GM23248 (cell line): ENCODE measurements around the gene CCL18. TPM values are rescaled to one million over a fixed set of nuclear protein-coding genes. Genes with fewer than 3 reads are reported as not detected.
"Not testable (repeated sequence)": the region's sequence is repeated elsewhere in the genome, so short reads cannot be mapped to it uniquely, and the experiment has no call there.

ENCODE experiments used
- DNase-seq: peaks from one replicate; pipeline ENCODE4 v3.0.0-alpha.2; 2015
- H2AFZ ChIP-seq: fragments of 200-600 bp; sonication (generic); 2 replicates; pipeline ENCODE4 v1.6.1; 2016; ENCODE audit warnings: antibody characterized with exemption
- H3F3A ChIP-seq: fragments of 200-600 bp; sonication (generic); 2 replicates; pipeline ENCODE4 v1.6.1; 2016; ENCODE audit warnings: mild to moderate bottlenecking, antibody characterized with exemption, mixed run types; ENCODE audit not compliant: insufficient read depth
- H3K27ac ChIP-seq: fragments of 200-600 bp; sonication (generic); 2 replicates; pipeline ENCODE4 v1.5.1; 2016; ENCODE audit warnings: mild to moderate bottlenecking
- H3K27me3 ChIP-seq: fragments of 200-600 bp; sonication (generic); replicated peaks from 2 replicates; pipeline ENCODE4 v1.6.1; 2016; ENCODE audit warnings: mild to moderate bottlenecking; ENCODE audit not compliant: insufficient read depth
- H3K36me3 ChIP-seq: fragments of 200-600 bp; sonication (generic); 2 replicates; pipeline ENCODE4 v1.6.1; 2016; ENCODE audit warnings: low read depth, mild to moderate bottlenecking
- H3K4me1 ChIP-seq: fragments of 200-600 bp; sonication (generic); 2 replicates; pipeline ENCODE4 v1.6.1; 2016; ENCODE audit warnings: mild to moderate bottlenecking; ENCODE audit not compliant: insufficient read depth
- H3K4me2 ChIP-seq: fragments of 200-600 bp; sonication (generic); one replicate; pipeline ENCODE4 v1.6.1; 2016; ENCODE audit warnings: mild to moderate bottlenecking; ENCODE audit not compliant: unreplicated experiment
- H3K4me3 ChIP-seq: fragments of 200-600 bp; sonication (generic); 2 replicates; pipeline ENCODE4 v1.5.1; 2016; ENCODE audit warnings: mild to moderate bottlenecking
- H3K79me2 ChIP-seq: fragments of 200-600 bp; sonication (generic); 2 replicates; pipeline ENCODE4 v1.6.1; 2016; ENCODE audit warnings: mild to moderate bottlenecking; ENCODE audit not compliant: insufficient read depth
- H3K9ac ChIP-seq: fragments of 200-600 bp; sonication (generic); 2 replicates; pipeline ENCODE4 v1.6.1; 2016; ENCODE audit warnings: mild to moderate bottlenecking
- H3K9me2 ChIP-seq: fragments of 200-600 bp; sonication (generic); 2 replicates; pipeline ENCODE4 v1.6.1; 2016; ENCODE audit warnings: mixed run types, mild to moderate bottlenecking, moderate library complexity; ENCODE audit not compliant: insufficient read depth
- H3K9me3 ChIP-seq: fragments of 200-600 bp; sonication (generic); one replicate; pipeline ENCODE4 v1.6.1; 2017; ENCODE audit warnings: low read depth
- H4K20me1 ChIP-seq: fragments of 200-600 bp; sonication (generic); 2 replicates; pipeline ENCODE4 v1.6.0; 2016; ENCODE audit not compliant: insufficient read depth
- EZH2 ChIP-seq: fragments of 200-600 bp; sonication (generic); IDR thresholded peaks from 2 replicates; pipeline ENCODE4 v1.6.1; 2018; ENCODE audit warnings: antibody characterized with exemption, mild to moderate bottlenecking; ENCODE audit not compliant: insufficient read depth, poor library complexity, severe bottlenecking
- EZH2phosphoT487 ChIP-seq: fragments of 200-600 bp; sonication (generic); IDR thresholded peaks from 2 replicates; pipeline ENCODE4 v1.6.1; 2018; ENCODE audit warnings: antibody characterized with exemption, moderate library complexity, mild to moderate bottlenecking, low read depth; ENCODE audit not compliant: insufficient read depth
- WGBS, 2 experiments: methylation state at CpG; one replicate each; pipeline ENCODE4 v1.1.6; 2015 to 2017; ENCODE audit warnings: low lambda C conversion rate in 2 of 2, low coverage in 1 of 2; ENCODE audit errors: missing lambda C conversion rate in 2 of 2; 5-methylcytosine and 5-hydroxymethylcytosine counted together
- in situ Hi-C: fragments of 300-500 bp; cut with MboI; formaldehyde crosslinking; loops from 2 replicates; pipeline ENCODE4 v1.15.0; 2020
- polyA plus RNA-seq: library from polyadenylated mRNA; unstranded; fragments of >200 nt; fragmentation: Nextera tagmentation; extraction: Ambion mirVana; gene quantifications from 2 replicates; pipeline ENCODE4 v1.2.1, GENCODE V29; 2016
- total RNA-seq: library from RNA; depleted of rRNA; stranded (reverse); fragments of >200 nt; shearing (Covaris generic); gene quantifications from 2 replicates; pipeline ENCODE4 v1.2.3, GENCODE V29; 2014

Gene CCL18
- total and polyA plus RNA-seq, 2 experiments from 2014 or later = not detected

GRCh38 chr17:36072431-36073121 lies 8.5 kb downstream of the CCL18 start:
- Histone ChIP-seq H3F3A (no peaks in the 10 kb centered on the region), H3K9ac (no peak overlapping the region), H2AFZ (no peak overlapping the region), H3K27ac (no peak overlapping the region), H3K9me2 (no peaks in the 10 kb centered on the region), H3K4me3 (no peak overlapping the region), H3K4me1 (no peaks in the 10 kb centered on the region), H4K20me1 (no peaks in the 10 kb centered on the region), H3K27me3 (no peaks in the 10 kb centered on the region), H3K4me2 (no peak overlapping the region), H3K79me2 (no peaks in the 10 kb centered on the region), H3K9me3 (no peaks in the 10 kb centered on the region), H3K36me3 (no peaks in the 10 kb centered on the region)
- TF ChIP-seq EZH2 (no peak), EZH2phosphoT487 (no peak)
- in situ Hi-C loops = no loop called here
- 31 to 34% methylated on average over 12 of the region's 12 CpGs for WGBS, 2 experiments
- peak; percentile 55 for DNase-seq

DNA sequence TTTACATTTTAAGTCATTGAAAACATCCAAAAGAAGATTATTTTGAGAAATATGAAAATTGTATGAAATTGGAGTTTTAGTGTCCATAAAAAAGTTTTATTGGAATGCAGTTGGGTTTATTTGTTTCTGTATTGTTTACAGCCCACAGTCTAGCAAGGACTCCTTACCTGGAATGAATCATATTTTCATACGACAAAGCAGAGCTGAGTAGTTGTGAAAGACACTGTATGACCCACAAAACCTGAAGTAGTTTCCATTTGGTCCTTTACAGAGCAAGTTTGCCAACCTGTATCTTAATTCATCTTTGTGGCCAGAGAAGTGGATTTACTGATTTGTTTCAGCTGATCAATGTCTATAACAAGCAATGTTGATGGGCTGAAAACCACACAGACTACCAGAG lies 10.3 kb downstream of the CCL18 start:
- Histone ChIP-seq H3K27ac (no peak overlapping the region), H4K20me1 (no peaks in the 10 kb centered on the region), H3K9ac (no peak overlapping the region), H3K4me1 (no peaks in the 10 kb centered on the region), H3F3A (no peaks in the 10 kb centered on the region), H3K9me2 (no peaks in the 10 kb centered on the region), H3K27me3 (no peaks in the 10 kb centered on the region), H3K4me2 (no peak overlapping the region), H3K79me2 (no peaks in the 10 kb centered on the region), H3K4me3 (no peak overlapping the region), H3K36me3 (no peaks in the 10 kb centered on the region), H3K9me3 (no peaks in the 10 kb centered on the region), H2AFZ (no peak overlapping the region)
- DNase-seq = no peak
- in situ Hi-C loops = no loop called here
- TF ChIP-seq EZH2phosphoT487 (no peak), EZH2 (no peak)
- WGBS, 2 experiments = 61 to 72% methylated on average over 1 of the region's 1 CpG

GRCh38 chr17:36081681-36082471 lies 17.8 kb downstream of the CCL18 start:
- H3K27ac ChIP-seq, H4K20me1 ChIP-seq, H3K9ac ChIP-seq, H3K27me3 ChIP-seq, H2AFZ ChIP-seq, in situ Hi-C loops, H3K4me3 ChIP-seq, H3K79me2 ChIP-seq, H3K36me3 ChIP-seq, H3K9me3 ChIP-seq, H3F3A ChIP-seq, H3K9me2 ChIP-seq, H3K4me1 ChIP-seq, H3K4me2 ChIP-seq, DNase-seq: not testable (repeated sequence)
- 24 to 25% methylated on average over 5 of the region's 5 CpGs for WGBS, 2 experiments

DNA sequence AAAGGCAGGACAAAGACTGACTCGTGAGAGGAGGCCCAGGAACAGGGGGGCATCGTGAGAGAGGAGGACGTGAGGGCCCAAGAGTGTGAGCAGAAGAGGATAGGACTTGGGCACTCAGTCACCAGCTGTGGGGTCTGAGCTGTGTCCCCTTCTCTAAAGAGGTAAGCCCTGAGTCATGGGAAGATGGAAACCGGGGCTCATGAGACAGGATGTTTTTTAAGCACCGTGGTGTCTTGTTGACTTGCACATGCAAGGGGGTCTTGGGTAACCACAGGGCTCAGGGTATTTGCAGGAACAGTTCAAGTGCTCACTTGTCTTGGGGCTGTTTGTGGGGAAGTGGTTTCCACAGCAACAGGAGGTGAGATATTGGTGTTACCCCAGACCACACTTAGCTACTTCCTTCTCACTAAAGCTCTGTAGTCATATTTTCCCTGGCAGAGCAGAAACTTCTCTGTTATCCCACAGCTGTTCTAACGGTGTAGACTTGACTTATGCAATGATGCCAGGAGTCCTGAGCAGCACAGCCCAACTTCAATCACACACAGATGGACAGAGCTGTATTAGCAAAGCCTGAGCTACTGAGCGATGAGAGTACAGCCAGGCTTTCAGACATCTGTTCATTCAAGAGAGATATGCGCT lies 18.5 kb downstream of the CCL18 start:
- H4K20me1 ChIP-seq, H3F3A ChIP-seq, H3K4me3 ChIP-seq, H3K27me3 ChIP-seq, H3K9me2 ChIP-seq, in situ Hi-C loops, DNase-seq, H3K4me1 ChIP-seq, H2AFZ ChIP-seq, H3K9ac ChIP-seq, H3K4me2 ChIP-seq, H3K27ac ChIP-seq, H3K36me3 ChIP-seq, H3K9me3 ChIP-seq, H3K79me2 ChIP-seq: not testable (repeated sequence)
- 22 to 28% methylated on average over 8 of the region's 8 CpGs for whole genome bisulfite sequencing, 2 experiments

- H4K20me1 ChIP-seq, DNase-seq, H3K79me2 ChIP-seq, H3K9ac ChIP-seq, in situ Hi-C loops, H3K27ac ChIP-seq, H3K36me3 ChIP-seq, H3K4me2 ChIP-seq, H2AFZ ChIP-seq, H3K27me3 ChIP-seq, H3K4me3 ChIP-seq, H3K4me1 ChIP-seq, H3K9me2 ChIP-seq, H3K9me3 ChIP-seq, H3F3A ChIP-seq: not testable (repeated sequence)
- 41 to 47% methylated on average over 2 of the region's 2 CpGs for WGBS, 2 experiments
Measured at GRCh38 chr17:36083691-36084090, 19.6 kb downstream of the CCL18 start.
